ENCODE data around the gene RAP1A.

The RAP1A gene

DNA sequence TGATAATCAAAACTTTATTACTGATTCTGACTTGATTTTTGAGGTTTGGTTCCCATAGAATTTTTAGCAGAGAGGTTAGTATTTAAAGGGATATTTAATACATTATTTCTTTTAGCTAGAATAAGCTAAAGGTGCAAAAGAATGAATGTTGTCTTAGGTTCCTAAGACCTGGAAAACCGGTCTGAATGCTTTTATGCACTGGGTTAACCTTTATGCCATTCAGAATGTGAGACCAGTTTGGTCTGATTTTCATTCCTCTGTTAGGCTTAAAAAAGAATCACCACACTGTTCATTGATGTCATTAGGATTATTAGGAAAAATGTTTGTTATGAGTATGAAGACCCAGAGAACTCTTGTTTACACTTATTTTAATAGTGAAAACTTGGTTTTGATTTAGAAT is 30.1 kb downstream of the RAP1A start:
- Histone ChIP-seq H3K27me3 (ENCODE audit: low read depth, low read length) (no peaks in the 10 kb centered on the region), H3K4me3 (ENCODE audit: low read depth in 1 of 2, low read length in 2 of 2) (no peak overlapping the region), H3K36me3 (ENCODE audit: control insufficient read depth in 1 of 2, insufficient read depth in 2 of 2, low read length in 2 of 2) (no peaks in the 10 kb centered on the region), H3K27ac (ENCODE audit: low read length) (no peak overlapping the region), H3K9me3 (ENCODE audit: control insufficient read depth in 1 of 2, low read length in 2 of 2) (no peaks in the 10 kb centered on the region), H3K4me1 (ENCODE audit: control insufficient read depth in 1 of 2, insufficient read depth in 2 of 2, low read length in 2 of 2) (peaks cover 4 to 30% of the 10 kb centered on the region in 2 donors)

GRCh38 chr1:111653709-111654108 is 34.1 kb downstream of the RAP1A start:
- Histone ChIP-seq H3K4me3 (ENCODE audit: low read depth in 1 of 2, low read length in 2 of 2) (no peak overlapping the region), H3K27ac (ENCODE audit: low read length) (no peak overlapping the region), H3K9me3 (ENCODE audit: control insufficient read depth in 1 of 2, low read length in 2 of 2) (no peaks in the 10 kb centered on the region), H3K27me3 (ENCODE audit: low read depth, low read length) (no peaks in the 10 kb centered on the region), H3K36me3 (ENCODE audit: control insufficient read depth in 1 of 2, insufficient read depth in 2 of 2, low read length in 2 of 2) (no peaks in the 10 kb centered on the region), H3K4me1 (ENCODE audit: control insufficient read depth in 1 of 2, insufficient read depth in 2 of 2, low read length in 2 of 2) (peaks cover 4 to 42% of the 10 kb centered on the region in 2 donors)

- no peaks in the 10 kb centered on the region for H3K9me3 ChIP-seq (ENCODE audit: control insufficient read depth in 1 of 2, low read length in 2 of 2)
- no peaks in the 10 kb centered on the region for H3K27me3 ChIP-seq (ENCODE audit: low read depth, low read length)
- H3K36me3 ChIP-seq (ENCODE audit: control insufficient read depth in 1 of 2, insufficient read depth in 2 of 2, low read length in 2 of 2), result no peaks in the 10 kb centered on the region
- peaks cover 0 to 43% of the 10 kb centered on the region in 2 donors for H3K4me1 ChIP-seq (ENCODE audit: control insufficient read depth in 1 of 2, insufficient read depth in 2 of 2, low read length in 2 of 2)
- H3K4me3 ChIP-seq (ENCODE audit: low read depth in 1 of 2, low read length in 2 of 2), result no peak overlapping the region
- no peak overlapping the region for H3K27ac ChIP-seq (ENCODE audit: low read length)
Observed at GRCh38 chr1:111654839-111655238, 35.2 kb downstream of the RAP1A start.

DNA sequence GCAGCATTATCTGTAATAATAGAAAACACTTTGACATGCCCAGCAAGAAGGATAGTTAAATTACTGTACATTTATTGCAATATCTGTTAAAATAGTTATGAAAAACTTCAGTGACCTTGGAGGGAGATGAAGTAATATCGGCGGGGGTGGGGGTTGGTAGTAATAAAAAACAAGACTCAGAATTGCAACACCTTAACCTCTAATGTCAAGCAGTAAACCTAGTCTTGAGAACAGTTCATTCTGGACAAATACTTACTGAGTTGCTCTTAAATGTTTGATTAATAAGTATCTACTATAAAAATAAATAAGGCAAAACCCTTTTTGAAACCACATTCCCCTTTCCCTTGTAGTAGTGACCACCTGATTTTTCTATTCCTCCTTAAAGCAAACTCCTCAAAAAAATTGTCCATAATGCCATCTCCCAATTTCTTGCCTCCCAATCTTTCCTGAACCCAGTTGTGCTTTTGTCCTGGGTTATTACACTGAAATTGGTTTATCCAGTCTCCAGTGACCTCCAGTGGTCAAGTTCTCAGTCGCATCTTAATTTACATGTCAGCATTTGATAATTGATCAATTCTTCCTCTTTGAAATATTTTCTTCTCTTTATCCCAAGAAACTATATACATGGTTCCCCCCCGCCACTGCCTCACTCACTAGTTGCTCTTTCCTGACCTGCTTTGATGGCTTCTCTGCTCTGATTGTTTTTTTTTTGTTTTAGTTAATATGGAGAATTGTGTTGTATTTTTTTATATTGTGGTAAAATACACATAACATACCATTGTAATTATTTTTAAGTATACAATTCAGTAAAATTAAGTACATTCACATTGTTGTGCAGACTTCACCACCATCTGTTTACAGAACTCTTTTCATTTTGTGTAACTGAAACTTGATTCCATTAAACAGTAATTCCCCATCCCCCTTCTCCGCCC is 36.8 kb downstream of the RAP1A start:
- H3K9me3 ChIP-seq (ENCODE audit: control insufficient read depth in 1 of 2, low read length in 2 of 2), result no peaks in the 10 kb centered on the region
- H3K4me3 ChIP-seq (ENCODE audit: low read depth in 1 of 2, low read length in 2 of 2), result no peak overlapping the region
- H3K4me1 ChIP-seq (ENCODE audit: control insufficient read depth in 1 of 2, insufficient read depth in 2 of 2, low read length in 2 of 2), result peaks cover 11 to 58% of the 10 kb centered on the region in 2 donors
- no peaks in the 10 kb centered on the region for H3K36me3 ChIP-seq (ENCODE audit: control insufficient read depth in 1 of 2, insufficient read depth in 2 of 2, low read length in 2 of 2)
- no peak overlapping the region for H3K27ac ChIP-seq (ENCODE audit: low read length)
- H3K27me3 ChIP-seq (ENCODE audit: low read depth, low read length), result no peaks in the 10 kb centered on the region

GRCh38 chr1:111658622-111659021 is 39.0 kb downstream of the RAP1A start:
- Histone ChIP-seq H3K4me3 (ENCODE audit: low read depth in 1 of 2, low read length in 2 of 2) (no peak overlapping the region), H3K9me3 (ENCODE audit: control insufficient read depth in 1 of 2, low read length in 2 of 2) (no peaks in the 10 kb centered on the region), H3K27me3 (ENCODE audit: low read depth, low read length) (no peaks in the 10 kb centered on the region), H3K36me3 (ENCODE audit: control insufficient read depth in 1 of 2, insufficient read depth in 2 of 2, low read length in 2 of 2) (no peaks in the 10 kb centered on the region), H3K4me1 (ENCODE audit: control insufficient read depth in 1 of 2, insufficient read depth in 2 of 2, low read length in 2 of 2) (peaks cover 11 to 52% of the 10 kb centered on the region in 2 donors), H3K27ac (ENCODE audit: low read length) (no peak overlapping the region)

DNA sequence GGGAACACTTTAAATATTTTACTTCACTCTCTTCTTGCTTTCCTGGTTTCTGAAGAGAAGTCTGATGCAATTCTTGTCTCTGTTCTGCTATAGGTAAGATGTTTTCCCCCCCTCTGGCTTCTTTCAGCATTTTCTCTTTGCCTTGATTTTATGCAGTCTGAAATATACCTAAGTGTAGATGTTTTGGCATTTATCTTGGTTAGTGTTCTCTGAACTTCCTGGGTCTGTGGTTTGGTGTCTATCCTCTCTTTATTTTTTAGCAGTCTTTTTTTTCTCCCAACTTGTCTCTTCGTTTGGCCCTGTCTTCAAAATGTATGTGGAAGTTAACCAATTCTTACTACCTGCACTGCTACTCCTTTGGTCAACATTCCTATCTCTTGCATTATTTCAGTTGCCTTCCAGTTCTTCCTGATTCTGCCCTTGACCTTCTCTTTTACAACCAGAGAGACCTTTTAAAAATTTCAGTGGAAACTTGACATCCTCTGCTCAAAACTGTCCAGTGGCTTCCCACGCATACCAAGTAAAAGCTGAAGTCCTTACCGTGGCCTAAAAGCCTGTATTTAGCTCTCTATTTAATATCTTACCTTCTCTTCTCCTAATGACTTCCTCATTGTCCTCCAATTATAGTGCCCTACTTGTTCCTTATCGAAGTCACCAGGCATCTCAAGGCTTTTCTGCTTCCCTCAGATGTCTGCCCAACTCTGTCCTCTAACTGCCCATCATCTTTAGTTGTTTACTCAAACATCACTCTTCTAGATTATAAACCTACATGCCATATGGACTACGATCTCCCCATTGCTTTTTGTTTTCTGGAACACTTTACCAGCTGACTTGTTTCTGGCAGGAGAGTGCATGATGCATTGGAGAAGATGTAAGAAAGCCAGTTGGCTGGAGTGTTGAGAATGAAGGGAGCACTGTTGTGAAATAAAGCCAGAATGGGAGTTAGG is 40.9 kb downstream of the RAP1A start:
- Histone ChIP-seq H3K27ac (ENCODE audit: low read length) (no peak overlapping the region), H3K27me3 (ENCODE audit: low read depth, low read length) (no peaks in the 10 kb centered on the region), H3K4me1 (ENCODE audit: control insufficient read depth in 1 of 2, insufficient read depth in 2 of 2, low read length in 2 of 2) (peaks cover 17 to 43% of the 10 kb centered on the region in 2 donors), H3K4me3 (ENCODE audit: low read depth in 1 of 2, low read length in 2 of 2) (no peak overlapping the region), H3K36me3 (ENCODE audit: control insufficient read depth in 1 of 2, insufficient read depth in 2 of 2, low read length in 2 of 2) (no peaks in the 10 kb centered on the region), H3K9me3 (ENCODE audit: control insufficient read depth in 1 of 2, low read length in 2 of 2) (no peaks in the 10 kb centered on the region)

- peak overlapping the region; percentile 18 for H3K27ac ChIP-seq (ENCODE audit: low read length)
- H3K4me1 ChIP-seq (ENCODE audit: control insufficient read depth in 1 of 2, insufficient read depth in 2 of 2, low read length in 2 of 2), result peaks cover 17 to 26% of the 10 kb centered on the region in 2 donors
- no peaks in the 10 kb centered on the region for H3K9me3 ChIP-seq (ENCODE audit: control insufficient read depth in 1 of 2, low read length in 2 of 2)
- peaks cover 0 to 4% of the 10 kb centered on the region in 2 donors for H3K36me3 ChIP-seq (ENCODE audit: control insufficient read depth in 1 of 2, insufficient read depth in 2 of 2, low read length in 2 of 2)
- no peaks in the 10 kb centered on the region for H3K27me3 ChIP-seq (ENCODE audit: low read depth, low read length)
- H3K4me3 ChIP-seq (ENCODE audit: low read depth in 1 of 2, low read length in 2 of 2), result no peak overlapping the region
Observed at GRCh38 chr1:111664652-111665051, 45.1 kb downstream of the RAP1A start.

- Histone ChIP-seq H3K27me3 (ENCODE audit: low read depth, low read length) (no peaks in the 10 kb centered on the region), H3K4me3 (ENCODE audit: low read depth in 1 of 2, low read length in 2 of 2) (no peak overlapping the region), H3K4me1 (ENCODE audit: control insufficient read depth in 1 of 2, insufficient read depth in 2 of 2, low read length in 2 of 2) (peaks cover 13 to 17% of the 10 kb centered on the region in 2 donors), H3K27ac (ENCODE audit: low read length) (peak overlapping the region; percentile 11), H3K9me3 (ENCODE audit: control insufficient read depth in 1 of 2, low read length in 2 of 2) (no peaks in the 10 kb centered on the region), H3K36me3 (ENCODE audit: control insufficient read depth in 1 of 2, insufficient read depth in 2 of 2, low read length in 2 of 2) (peaks cover 0 to 4% of the 10 kb centered on the region in 2 donors)
Observed at GRCh38 chr1:111665497-111665896, 45.9 kb downstream of the RAP1A start.

DNA sequence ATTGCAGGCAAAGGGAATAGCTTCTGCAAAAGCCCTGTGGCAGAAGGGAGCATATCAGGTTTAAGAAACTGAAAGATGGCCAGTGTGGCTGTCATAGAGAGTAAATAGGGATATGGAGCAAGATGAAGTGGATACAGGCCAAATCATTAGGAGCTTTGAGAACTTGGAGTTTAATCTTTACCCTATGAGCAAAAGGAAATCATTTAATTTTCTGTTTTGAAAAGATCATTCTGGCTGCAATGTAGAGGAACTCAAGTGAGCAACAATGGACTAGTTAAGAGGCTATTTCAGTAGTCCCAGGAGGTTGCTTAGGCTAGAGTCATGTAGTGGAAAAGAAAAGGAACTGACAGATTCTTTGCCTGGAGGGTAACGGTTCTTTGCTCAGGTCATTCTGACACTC is 47.2 kb downstream of the RAP1A start:
- peaks cover 6 to 9% of the 10 kb centered on the region in 2 donors for H3K4me1 ChIP-seq (ENCODE audit: control insufficient read depth in 1 of 2, insufficient read depth in 2 of 2, low read length in 2 of 2)
- H3K4me3 ChIP-seq (ENCODE audit: low read depth in 1 of 2, low read length in 2 of 2), result no peak overlapping the region
- no peaks in the 10 kb centered on the region for H3K27me3 ChIP-seq (ENCODE audit: low read depth, low read length)
- no peaks in the 10 kb centered on the region for H3K9me3 ChIP-seq (ENCODE audit: control insufficient read depth in 1 of 2, low read length in 2 of 2)
- H3K27ac ChIP-seq (ENCODE audit: low read length), result no peak overlapping the region
- H3K36me3 ChIP-seq (ENCODE audit: control insufficient read depth in 1 of 2, insufficient read depth in 2 of 2, low read length in 2 of 2), result peaks cover 0 to 4% of the 10 kb centered on the region in 2 donors

GRCh38 chr1:111669268-111669667 is 49.7 kb downstream of the RAP1A start:
- Histone ChIP-seq H3K27ac (ENCODE audit: low read length) (no peak overlapping the region), H3K4me1 (ENCODE audit: control insufficient read depth in 1 of 2, insufficient read depth in 2 of 2, low read length in 2 of 2) (peaks cover 6 to 28% of the 10 kb centered on the region in 2 donors), H3K27me3 (ENCODE audit: low read depth, low read length) (no peaks in the 10 kb centered on the region)

GRCh38 chr1:111671852-111672251 is 52.3 kb downstream of the RAP1A start:
- Histone ChIP-seq H3K4me3 (ENCODE audit: low read depth in 1 of 2, low read length in 2 of 2) (no peak overlapping the region), H3K9me3 (ENCODE audit: control insufficient read depth in 1 of 2, low read length in 2 of 2) (no peaks in the 10 kb centered on the region), H3K27me3 (ENCODE audit: low read depth, low read length) (no peaks in the 10 kb centered on the region), H3K4me1 (ENCODE audit: control insufficient read depth in 1 of 2, insufficient read depth in 2 of 2, low read length in 2 of 2) (peaks cover 0 to 21% of the 10 kb centered on the region in 2 donors), H3K27ac (ENCODE audit: low read length) (no peak overlapping the region), H3K36me3 (ENCODE audit: control insufficient read depth in 1 of 2, insufficient read depth in 2 of 2, low read length in 2 of 2) (peaks cover 0 to 4% of the 10 kb centered on the region in 2 donors)

More at GRCh38 chr1:111669268-111669667, 49.7 kb downstream of the RAP1A start:
- Histone ChIP-seq H3K9me3 (ENCODE audit: control insufficient read depth in 1 of 2, low read length in 2 of 2) (no peaks in the 10 kb centered on the region), H3K4me3 (ENCODE audit: low read depth in 1 of 2, low read length in 2 of 2) (no peak overlapping the region), H3K36me3 (ENCODE audit: control insufficient read depth in 1 of 2, insufficient read depth in 2 of 2, low read length in 2 of 2) (peaks cover 0 to 4% of the 10 kb centered on the region in 2 donors)
